Esophagus muscularis mucosa (tissue), 4 donors: ENCODE data around the gene PTPRJ. TPM values are rescaled to one million over a fixed set of nuclear protein-coding genes. Genes with fewer than 3 reads are reported as not detected.

Experiments used
- DNase-seq: peaks from one replicate; pipeline ENCODE4 v3.0.0-alpha.2; 2017; ENCODE audit errors: extremely low spot score
- H3K27ac ChIP-seq, 4 donors: fragments of 200-600 bp; sonication (generic); replicated peaks in 1 of 4; 1 replicate in 3 of 4; 2 replicates in 1 of 4; pipeline ENCODE4 v1.5.1; 2016 to 2019; ENCODE audit warnings: mild to moderate bottlenecking in 1 of 4
- H3K27me3 ChIP-seq, 4 donors: fragments of 200-600 bp; sonication (generic); one replicate each; pipeline versions ENCODE4 v1.5.1 to v1.6.0; 2016 to 2019
- H3K36me3 ChIP-seq, 4 donors: fragments of 200-600 bp; sonication (generic); one replicate each; pipeline ENCODE4 v1.5.1; 2016 to 2019
- H3K4me1 ChIP-seq, 4 donors: fragments of 200-600 bp; sonication (generic); one replicate each; pipeline ENCODE4 v1.5.1; 2016 to 2019
- H3K4me3 ChIP-seq, 4 donors: fragments of 200-600 bp; sonication (generic); 1 replicate in 2 of 4; 2 replicates in 2 of 4; pipeline ENCODE4 v1.5.1; 2016 to 2019; ENCODE audit warnings: mild to moderate bottlenecking in 4 of 4, moderate library complexity in 1 of 4
- H3K9me3 ChIP-seq, 4 donors: fragments of 200-600 bp; sonication (generic); 1 replicate in 3 of 4; 2 replicates in 1 of 4; pipeline ENCODE4 v1.5.1; 2016 to 2019
- EP300 ChIP-seq: sonication (generic); formaldehyde crosslinking; IDR thresholded peaks from one replicate; pipeline ENCODE4 v1.6.1; 2017; ENCODE audit warnings: antibody characterized with exemption
- POLR2A ChIP-seq: fragments of 450-650 bp; IDR thresholded peaks from one replicate; pipeline ENCODE4 v1.6.1; 2017; ENCODE audit warnings: antibody characterized with exemption, moderate library complexity, mild to moderate bottlenecking, low read depth
- POLR2AphosphoS5 ChIP-seq, 2 donors: sonication (generic); formaldehyde crosslinking; IDR thresholded peaks; one replicate each; pipeline ENCODE4 v1.6.1; 2017; ENCODE audit warnings: antibody characterized with exemption in 2 of 2
- WGBS: methylation state at CpG from one replicate; pipeline ENCODE4 v1.1.5; 2018; 5-methylcytosine and 5-hydroxymethylcytosine counted together
- intact Hi-C: fragments of 100-400 bp; cut with DNase I; formaldehyde crosslinking; loops from one replicate; pipeline ENCODE4 v1.15.1; 2023
- total RNA-seq, 4 donors: library from RNA; depleted of rRNA; stranded (reverse); fragments of >200 nt; gene quantifications; one replicate each; pipeline versions ENCODE4 v1.1.0 to v1.2.1, GENCODE V29; 2016
- TF ChIP-seq, protein P1 (sequence below), 3 experiments: fragments of 200-600 bp in 2 of 3; fragments of 450-650 bp in 1 of 3; sonication (generic) in 2 of 3; IDR thresholded peaks; one replicate each; pipeline ENCODE4 v1.5.1; 2017 to 2019; ENCODE audit warnings: antibody characterized with exemption in 3 of 3, mild to moderate bottlenecking in 2 of 3, moderate library complexity in 1 of 3

Gene PTPRJ
- total RNA-seq, 4 donors from 2014 or later: 8.3 to 14.1 (median 10.5) TPM

DNA sequence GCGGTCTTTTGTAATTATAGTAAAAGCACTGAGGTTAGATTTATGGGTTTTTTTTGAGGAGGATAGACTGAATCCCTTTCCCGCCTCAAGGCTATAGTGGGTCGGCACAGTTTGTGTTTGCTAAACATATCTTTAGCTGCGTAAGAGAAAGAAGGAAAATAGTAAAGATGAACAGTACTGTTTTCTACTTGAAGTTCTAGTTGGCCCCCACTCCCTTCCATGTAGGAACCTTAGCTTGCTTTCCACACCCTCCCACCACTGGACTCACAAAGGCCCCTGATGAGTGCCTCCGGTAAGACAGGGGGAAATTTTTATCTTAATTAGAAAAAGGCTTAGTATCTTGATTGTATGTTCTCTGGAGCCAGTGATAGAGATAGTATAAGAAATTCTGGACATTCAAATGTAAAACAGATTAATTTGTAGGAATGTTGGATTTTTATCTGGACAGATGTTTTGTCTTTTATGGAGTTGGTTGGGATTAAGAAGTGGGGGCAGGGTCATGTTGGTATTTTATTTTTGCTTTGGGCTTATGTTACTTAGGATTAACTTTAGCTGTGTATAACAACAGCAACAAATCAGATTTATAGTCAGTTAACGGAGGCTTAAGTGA, 49.4 kb downstream of the PTPRJ start:
- H3K9me3 ChIP-seq: no peaks in the 10 kb centered on the region
- no peaks in the 10 kb centered on the region for H3K36me3 ChIP-seq
- H3K27ac ChIP-seq: no peak overlapping the region
- no peak for DNase-seq
- H3K4me3 ChIP-seq: no peak overlapping the region
- 84% methylated on average over 6 of the region's 6 CpGs for WGBS
- intact Hi-C loops: no loop called here
- TF ChIP-seq POLR2A (no peak), EP300 (no peak), POLR2AphosphoS5 (IDR thresholded peaks at IDR 0.05) (no peak)
- TF ChIP-seq, protein P1, sequence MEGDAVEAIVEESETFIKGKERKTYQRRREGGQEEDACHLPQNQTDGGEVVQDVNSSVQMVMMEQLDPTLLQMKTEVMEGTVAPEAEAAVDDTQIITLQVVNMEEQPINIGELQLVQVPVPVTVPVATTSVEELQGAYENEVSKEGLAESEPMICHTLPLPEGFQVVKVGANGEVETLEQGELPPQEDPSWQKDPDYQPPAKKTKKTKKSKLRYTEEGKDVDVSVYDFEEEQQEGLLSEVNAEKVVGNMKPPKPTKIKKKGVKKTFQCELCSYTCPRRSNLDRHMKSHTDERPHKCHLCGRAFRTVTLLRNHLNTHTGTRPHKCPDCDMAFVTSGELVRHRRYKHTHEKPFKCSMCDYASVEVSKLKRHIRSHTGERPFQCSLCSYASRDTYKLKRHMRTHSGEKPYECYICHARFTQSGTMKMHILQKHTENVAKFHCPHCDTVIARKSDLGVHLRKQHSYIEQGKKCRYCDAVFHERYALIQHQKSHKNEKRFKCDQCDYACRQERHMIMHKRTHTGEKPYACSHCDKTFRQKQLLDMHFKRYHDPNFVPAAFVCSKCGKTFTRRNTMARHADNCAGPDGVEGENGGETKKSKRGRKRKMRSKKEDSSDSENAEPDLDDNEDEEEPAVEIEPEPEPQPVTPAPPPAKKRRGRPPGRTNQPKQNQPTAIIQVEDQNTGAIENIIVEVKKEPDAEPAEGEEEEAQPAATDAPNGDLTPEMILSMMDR (IDR thresholded peaks at IDR 0.05): no peak
- H3K4me1 ChIP-seq: peaks cover 9 to 42% (median 22%) of the 10 kb centered on the region in 4 donors
- H3K27me3 ChIP-seq: no peaks in the 10 kb centered on the region

DNA sequence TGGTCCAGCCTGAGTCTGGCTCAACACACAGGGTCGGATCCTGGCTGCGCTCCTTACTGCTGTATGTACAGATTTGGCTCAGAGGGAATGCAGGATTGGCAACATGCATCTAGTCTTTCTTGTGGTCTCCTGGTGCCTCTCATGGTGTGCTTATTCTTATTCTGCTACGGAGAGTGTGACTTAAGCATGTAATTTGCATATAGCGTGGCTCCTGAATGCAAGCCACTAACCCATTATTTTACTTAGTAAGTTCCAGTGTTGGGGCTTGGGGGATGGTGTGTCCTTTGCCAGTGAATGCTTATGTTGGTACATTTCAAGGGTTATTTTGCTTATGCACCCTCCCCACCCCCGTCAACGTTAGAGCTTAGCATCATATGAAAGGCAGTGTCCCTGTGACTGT, 51.2 kb downstream of the PTPRJ start:
- TF ChIP-seq POLR2A (no peak), POLR2AphosphoS5 (IDR thresholded peaks at IDR 0.05) (no peak), EP300 (no peak)
- TF ChIP-seq, protein P1 (IDR thresholded peaks at IDR 0.05): no peak
- Histone ChIP-seq H3K9me3 (no peaks in the 10 kb centered on the region), H3K36me3 (no peaks in the 10 kb centered on the region), H3K4me3 (no peak overlapping the region), H3K27me3 (no peaks in the 10 kb centered on the region), H3K4me1 (peaks cover 14 to 47% (median 30%) of the 10 kb centered on the region in 4 donors), H3K27ac (no peak overlapping the region)
- no peak for DNase-seq
- intact Hi-C loops: no loop called here
- WGBS: 88% methylated on average over 5 of the region's 6 CpGs

DNA sequence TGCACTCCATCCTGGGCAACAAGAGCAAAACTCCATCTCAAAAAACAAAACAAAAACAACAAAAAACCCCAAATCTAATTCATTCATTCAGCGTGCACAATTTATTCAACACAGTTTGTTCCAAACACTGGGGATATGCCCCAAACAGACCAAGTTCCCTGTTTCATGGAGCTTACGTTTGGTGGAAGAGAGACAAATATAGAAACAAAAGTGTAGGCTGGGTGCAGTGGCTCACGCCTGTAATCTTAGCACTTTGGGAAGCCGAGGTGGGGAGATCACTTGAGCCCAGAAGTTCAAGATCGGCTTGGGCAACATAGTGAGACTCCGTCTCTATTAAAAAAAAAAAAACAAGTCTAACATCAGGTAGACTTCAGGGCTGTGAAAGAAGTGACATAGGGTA, 52.4 kb downstream of the PTPRJ start:
- no peak for TF ChIP-seq POLR2AphosphoS5 (IDR thresholded peaks at IDR 0.05)
- TF ChIP-seq EP300: no peak
- TF ChIP-seq, protein P1 (IDR thresholded peaks at IDR 0.05): no peak
- TF ChIP-seq POLR2A: no peak
- Histone ChIP-seq H3K27ac (peak overlapping the region in 2 of 4 donors; percentile 4 to 42), H3K27me3 (no peaks in the 10 kb centered on the region), H3K9me3 (no peaks in the 10 kb centered on the region), H3K36me3 (no peaks in the 10 kb centered on the region), H3K4me1 (peaks cover 14 to 47% (median 31%) of the 10 kb centered on the region in 4 donors), H3K4me3 (no peak overlapping the region)
- no peak for DNase-seq
- intact Hi-C loops: no loop called here
- 70% methylated on average over 6 of the region's 6 CpGs for WGBS

DNA sequence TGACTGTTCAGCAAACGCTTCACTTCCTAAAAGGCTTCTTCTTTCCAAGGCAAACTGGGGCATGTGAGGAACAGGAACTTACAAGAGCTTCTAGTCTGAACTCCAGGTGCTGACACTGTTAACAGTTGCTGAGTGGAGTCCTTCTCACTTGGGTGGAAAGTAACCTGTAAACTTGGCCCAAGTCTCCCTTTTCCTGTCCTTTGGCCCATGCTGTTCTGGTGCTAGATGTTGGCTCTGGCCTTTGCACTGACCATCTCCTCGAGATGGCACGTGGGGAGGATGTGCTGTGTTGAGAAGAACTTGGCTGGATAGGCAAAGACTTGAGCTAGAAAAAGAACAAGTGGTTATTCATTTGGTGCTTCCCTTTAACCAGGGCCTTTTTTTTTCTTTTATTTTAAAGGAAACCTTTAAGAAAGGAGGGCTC, 53.6 kb downstream of the PTPRJ start:
- H3K4me3 ChIP-seq: no peak overlapping the region
- DNase-seq: no peak
- H3K27me3 ChIP-seq: no peaks in the 10 kb centered on the region
- no peaks in the 10 kb centered on the region for H3K36me3 ChIP-seq
- WGBS: 78% methylated on average over 3 of the region's 3 CpGs
- TF ChIP-seq, protein P1 (IDR thresholded peaks at IDR 0.05): no peak
- no peak for TF ChIP-seq EP300
- peaks cover 11 to 47% (median 25%) of the 10 kb centered on the region in 4 donors for H3K4me1 ChIP-seq
- intact Hi-C loops: no loop called here
- H3K9me3 ChIP-seq: no peaks in the 10 kb centered on the region
- peak overlapping the region in 1 of 4 donors; percentile 63 for H3K27ac ChIP-seq
